ENCODE results near the gene SLC9A5. TPM values are rescaled to one million over a fixed set of nuclear protein-coding genes. Genes with fewer than 3 reads are reported as not detected.

SLC9A5 gene
- total and polyA plus RNA-seq, 9 of the 15 experiments (the other 6 are each of a cell fraction or from before 2014, with no cell fraction given), result 0.06 to 3.1 (median 1.2) TPM

GRCh38 chr16:67256701-67257230 lies 8.0 kb downstream of the SLC9A5 start (continued):
- TF ChIP-seq ZNF518B (CRISPR knock-in tag; IDR thresholded peaks at IDR 0.05), result no peak
- no peak for TF ChIP-seq EP300 (IDR thresholded peaks at IDR 0.05; ENCODE audit: low read length)
- TF ChIP-seq SRSF9 (IDR thresholded peaks at IDR 0.05; ENCODE audit: borderline replicate concordance, low read depth, low read length), result no peak
- TF ChIP-seq LCOR (CRISPR knock-in tag; IDR thresholded peaks at IDR 0.05), result no peak
- TF ChIP-seq ASH1L (IDR thresholded peaks at IDR 0.05; ENCODE audit: borderline replicate concordance, low read depth, partially characterized antibody), result no peak
- no peak for TF ChIP-seq KAT7 (CRISPR knock-in tag; IDR thresholded peaks at IDR 0.05; ENCODE audit: borderline replicate concordance)
- TF ChIP-seq PHB2 (IDR thresholded peaks at IDR 0.05; ENCODE audit: low read depth), result no peak
- TF ChIP-seq E2F4 (CRISPR knock-in tag; IDR thresholded peaks at IDR 0.05; ENCODE audit: low read depth), result no peak
- no peak for TF ChIP-seq BRF2 (IDR thresholded peaks at IDR 0.05; ENCODE audit: borderline replicate concordance, insufficient read depth, insufficient read length)
- TF ChIP-seq TCF7L2 (IDR thresholded peaks at IDR 0.05; ENCODE audit: low read depth, low read length), result no peak

Measured in K562 (cell line).